Measurements from ENCODE around the gene CATSPERZ.
A peak's percentile ranks its signal among the peaks of the same experiment; 100 is the strongest.

DNA sequence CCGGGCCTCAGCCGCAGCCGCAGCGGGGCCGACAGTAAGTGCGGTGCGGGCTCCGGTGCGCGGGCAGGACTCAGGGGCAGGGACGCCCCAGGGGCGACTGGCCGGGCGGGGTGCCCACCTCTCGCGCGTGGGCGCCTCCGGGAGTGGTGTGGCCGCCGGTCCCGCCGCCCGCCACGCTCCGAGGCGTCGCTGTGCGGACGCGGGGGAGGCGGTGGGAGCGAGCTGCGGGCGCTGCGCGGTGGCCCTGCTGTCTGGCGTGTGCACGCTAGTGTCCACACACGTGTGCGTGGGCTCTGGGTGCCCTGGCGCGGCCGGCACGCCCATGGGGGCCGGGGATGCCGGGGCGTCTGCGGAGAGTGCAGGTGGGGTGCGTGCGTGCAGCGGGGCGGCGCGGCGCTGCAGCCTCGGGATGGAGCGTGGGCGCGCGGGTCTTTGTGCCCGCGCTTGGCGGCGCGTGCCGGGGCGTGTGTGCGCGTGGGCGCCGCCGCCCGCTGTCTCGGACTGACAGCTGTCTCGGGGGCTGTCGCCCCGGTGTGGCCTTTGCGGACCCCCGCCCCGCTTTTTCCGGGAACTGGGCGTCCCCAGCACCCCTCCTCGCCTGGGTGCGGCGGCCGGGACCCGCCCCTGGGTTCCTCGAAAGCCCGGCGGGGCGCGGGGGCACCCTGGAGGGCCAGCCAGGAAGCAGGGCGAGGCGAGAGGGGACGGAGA lies 8.3 kb upstream of the CATSPERZ start:
- TF ChIP-seq, protein P1, sequence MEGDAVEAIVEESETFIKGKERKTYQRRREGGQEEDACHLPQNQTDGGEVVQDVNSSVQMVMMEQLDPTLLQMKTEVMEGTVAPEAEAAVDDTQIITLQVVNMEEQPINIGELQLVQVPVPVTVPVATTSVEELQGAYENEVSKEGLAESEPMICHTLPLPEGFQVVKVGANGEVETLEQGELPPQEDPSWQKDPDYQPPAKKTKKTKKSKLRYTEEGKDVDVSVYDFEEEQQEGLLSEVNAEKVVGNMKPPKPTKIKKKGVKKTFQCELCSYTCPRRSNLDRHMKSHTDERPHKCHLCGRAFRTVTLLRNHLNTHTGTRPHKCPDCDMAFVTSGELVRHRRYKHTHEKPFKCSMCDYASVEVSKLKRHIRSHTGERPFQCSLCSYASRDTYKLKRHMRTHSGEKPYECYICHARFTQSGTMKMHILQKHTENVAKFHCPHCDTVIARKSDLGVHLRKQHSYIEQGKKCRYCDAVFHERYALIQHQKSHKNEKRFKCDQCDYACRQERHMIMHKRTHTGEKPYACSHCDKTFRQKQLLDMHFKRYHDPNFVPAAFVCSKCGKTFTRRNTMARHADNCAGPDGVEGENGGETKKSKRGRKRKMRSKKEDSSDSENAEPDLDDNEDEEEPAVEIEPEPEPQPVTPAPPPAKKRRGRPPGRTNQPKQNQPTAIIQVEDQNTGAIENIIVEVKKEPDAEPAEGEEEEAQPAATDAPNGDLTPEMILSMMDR (IDR thresholded peaks at IDR 0.05 in 8 of 11, conservative IDR thresholded peaks at IDR 0.05 in 3 of 11), result no peak
- peak in 1 of 3 donors; percentile 6 for TF ChIP-seq POLR2AphosphoS5 (IDR thresholded peaks at IDR 0.05)

Data from spleen (tissue), 7 donors.